OCI-M2 (cell line): Measurements from ENCODE around the gene NADK.
A peak's percentile ranks its signal among the peaks of the same experiment; 100 is the strongest.
"Not testable (repeated sequence)": the region's sequence is repeated elsewhere in the genome, so short reads cannot be mapped to it uniquely, and the experiment has no call there.

ENCODE experiments used
- DNase-seq: peaks from one replicate; lab custom pipeline; 2025; ENCODE audit not compliant: unreplicated experiment; lab: John Stamatoyannopoulos, UW

NADK gene

GRCh38 chr1:1749941-1750340 lies 28.3 kb downstream of the NADK start:
- DNase-seq, result not testable (repeated sequence)

GRCh38 chr1:1748686-1749321 lies 29.5 kb downstream of the NADK start:
- no peak for DNase-seq

DNA sequence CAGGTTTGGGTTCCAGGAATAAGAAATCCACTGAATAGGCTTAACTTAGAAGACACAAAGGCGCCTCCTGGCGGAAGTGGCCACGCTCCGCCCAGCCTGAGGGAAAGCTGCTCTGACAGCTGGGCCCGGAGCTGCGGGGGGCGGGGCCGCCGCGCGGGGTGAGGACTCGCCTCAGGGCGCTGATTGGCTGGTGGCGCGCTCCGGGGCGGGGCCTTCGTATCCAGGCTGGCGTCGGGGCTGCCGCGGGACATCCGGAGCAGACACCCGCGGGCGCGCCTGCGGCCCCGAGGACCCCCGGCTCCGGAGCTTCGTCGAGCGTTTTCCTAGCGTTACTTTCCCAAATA lies 31.7 kb downstream of the NADK start:
- DNase-seq, result not testable (repeated sequence)

DNA sequence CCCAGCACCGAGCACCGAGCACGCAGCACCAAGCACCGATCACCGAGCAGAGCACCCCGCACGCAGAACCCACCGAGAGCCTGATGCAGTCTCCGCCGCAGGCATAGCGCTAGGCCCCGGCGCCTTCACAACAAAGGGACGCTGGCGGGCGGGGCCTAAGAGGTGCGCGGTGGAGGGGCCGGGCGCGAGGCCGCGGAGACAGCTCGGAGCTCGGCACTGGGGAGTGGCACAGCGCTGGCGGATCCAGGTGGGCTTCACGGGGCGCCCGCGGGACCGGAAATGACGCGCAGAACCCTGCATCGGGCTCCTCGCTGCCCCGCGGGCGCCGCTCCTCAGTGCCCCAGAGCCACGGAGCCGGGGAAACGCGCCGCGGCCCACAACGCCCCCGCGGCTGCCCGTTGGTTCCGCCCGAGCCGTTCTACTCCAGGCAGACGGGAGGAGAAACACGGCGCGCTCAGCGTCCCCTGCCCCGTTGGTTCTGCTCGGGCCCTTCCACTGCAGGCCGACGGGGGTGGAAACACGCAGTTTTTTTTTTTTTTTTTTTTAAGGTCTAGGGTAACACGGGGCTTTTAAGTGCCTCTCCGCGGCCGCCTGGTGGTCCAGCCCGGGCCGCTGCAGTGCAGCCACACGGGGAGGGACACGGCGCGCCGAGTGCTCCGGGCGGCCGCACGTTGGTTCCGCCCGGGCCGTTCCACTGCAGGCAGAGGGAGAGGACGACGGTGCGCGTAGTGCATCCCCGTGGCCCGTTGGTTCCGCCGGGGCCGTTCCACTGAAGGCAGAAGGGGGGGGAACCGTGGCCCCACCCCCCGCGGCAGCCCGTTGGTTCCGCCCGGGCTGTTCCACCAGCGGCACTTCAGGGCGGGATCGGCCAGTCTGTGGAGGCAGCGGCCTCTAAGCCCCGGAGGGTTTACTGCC lies 32.4 kb downstream of the NADK start:
- not testable (repeated sequence) for DNase-seq

- not testable (repeated sequence) for DNase-seq
These were observed 35.7 kb downstream of the NADK start for GRCh38 chr1:1742529-1742928.

DNA sequence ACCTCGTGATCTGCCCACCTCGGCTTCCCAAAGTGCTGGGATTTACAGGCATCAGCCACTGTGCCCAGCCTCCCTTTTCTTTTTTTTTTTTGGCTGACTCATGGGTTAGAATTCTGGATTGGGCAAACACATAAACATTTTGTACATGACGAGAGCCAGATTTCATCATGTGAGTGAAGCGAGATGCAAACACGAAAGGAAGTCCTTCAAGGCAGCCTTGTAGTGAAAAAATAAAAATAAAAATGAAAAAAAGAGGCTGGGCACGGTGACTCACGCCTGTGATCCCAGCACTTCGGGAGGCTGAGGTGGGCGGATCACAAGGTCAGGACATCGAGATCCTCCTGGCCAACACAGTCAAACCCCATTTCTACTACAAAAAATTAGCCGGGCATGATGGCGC lies 37.3 kb downstream of the NADK start:
- DNase-seq, result not testable (repeated sequence)

DNA sequence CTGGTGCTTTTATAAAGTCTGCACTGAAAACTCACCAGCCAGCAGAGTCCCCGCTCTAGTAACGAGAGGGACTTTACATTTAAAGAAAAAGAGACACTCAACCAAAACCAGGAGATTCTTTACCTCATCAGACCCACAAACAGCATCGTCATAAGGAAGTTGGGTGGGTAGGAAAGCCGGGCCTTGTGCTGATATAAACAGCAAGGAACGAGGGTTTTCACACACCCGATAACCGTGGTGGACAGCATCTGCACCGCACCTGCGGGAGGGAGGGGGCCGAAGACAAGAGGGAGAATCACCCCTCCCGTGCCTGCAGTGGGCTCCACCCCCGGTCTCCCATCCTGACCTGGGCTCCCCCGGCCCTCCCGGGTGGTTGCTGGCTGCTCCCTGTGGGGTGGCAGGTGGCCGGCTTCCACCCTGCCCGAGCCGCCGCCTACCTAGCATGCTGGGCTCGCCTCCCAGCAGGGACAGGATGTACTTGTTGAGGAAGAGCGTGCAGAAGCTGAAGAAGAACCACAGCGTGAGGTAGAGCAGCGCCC lies 39.4 kb downstream of the NADK start:
- DNase-seq, result not testable (repeated sequence)

DNA sequence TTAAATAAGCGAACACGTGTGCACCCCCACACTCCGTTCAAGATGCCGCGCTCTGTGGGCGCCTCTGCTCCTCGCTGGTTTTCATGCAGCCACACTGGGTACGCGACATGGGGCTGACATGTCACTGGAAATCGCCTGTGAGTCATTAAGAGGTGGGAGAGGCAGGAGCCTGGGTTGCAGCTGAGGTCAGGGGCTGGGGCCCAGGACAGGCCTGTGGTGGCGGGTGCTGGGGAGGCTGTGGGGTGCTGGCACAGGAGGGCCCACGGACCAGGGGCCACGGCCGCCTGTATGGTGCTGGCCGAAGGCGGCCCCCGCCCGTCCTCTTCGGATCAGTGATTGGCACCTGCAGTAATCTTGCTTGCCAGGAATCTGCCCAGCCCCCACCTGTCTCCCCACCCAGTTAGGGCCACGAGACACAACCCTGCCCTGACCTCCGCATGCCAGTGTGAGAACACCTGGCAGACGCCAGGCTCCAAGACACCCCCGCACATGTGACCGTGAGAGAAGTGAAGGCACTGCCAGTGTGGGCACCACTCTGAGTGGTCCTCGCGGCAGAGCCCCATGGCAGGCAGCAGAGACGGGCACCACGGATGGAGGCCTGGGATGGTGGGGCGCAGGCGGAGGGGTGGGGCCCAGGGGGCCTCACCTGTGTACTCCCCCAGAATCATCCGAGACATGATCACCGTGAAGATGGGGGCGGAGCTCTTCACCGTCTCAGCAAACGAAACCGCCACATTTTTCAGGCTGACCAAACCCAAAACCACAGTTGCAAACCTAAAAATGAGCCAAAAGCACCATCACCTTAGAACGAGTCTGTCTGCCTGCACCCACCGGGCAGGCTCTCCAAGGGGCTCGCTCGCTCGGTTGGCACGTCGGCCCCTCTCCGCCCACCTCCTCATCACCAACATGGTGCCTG lies 40.3 kb downstream of the NADK start:
- not testable (repeated sequence) for DNase-seq

- no peak for DNase-seq
These were observed 45.9 kb downstream of the NADK start for GRCh38 chr1:1732381-1732780.

DNA sequence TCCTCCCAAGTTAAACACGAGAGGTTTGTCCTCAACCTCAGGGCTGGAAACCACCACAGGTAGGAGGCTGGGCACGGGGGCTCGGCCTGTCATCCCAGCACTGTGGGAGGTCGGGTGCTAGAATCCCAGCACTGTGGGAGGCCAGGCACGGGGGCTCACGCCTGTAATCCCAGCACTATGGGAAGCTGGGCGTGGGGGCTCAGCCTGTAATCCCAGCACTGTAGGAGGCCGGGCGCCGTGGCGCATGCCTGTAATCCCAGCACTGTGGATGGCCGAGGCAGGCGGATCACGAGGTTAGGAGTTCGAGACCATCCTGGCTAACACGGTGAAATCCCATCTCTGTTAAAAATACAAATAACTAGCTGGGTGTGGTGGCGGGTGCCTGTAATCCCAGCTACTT lies 47.4 kb downstream of the NADK start:
- no peak for DNase-seq

- not testable (repeated sequence) for DNase-seq
These were observed 48.0 kb downstream of the NADK start for GRCh38 chr1:1730230-1730629.

GRCh38 chr1:1729116-1729816 lies 49.0 kb downstream of the NADK start:
- not testable (repeated sequence) for DNase-seq

DNA sequence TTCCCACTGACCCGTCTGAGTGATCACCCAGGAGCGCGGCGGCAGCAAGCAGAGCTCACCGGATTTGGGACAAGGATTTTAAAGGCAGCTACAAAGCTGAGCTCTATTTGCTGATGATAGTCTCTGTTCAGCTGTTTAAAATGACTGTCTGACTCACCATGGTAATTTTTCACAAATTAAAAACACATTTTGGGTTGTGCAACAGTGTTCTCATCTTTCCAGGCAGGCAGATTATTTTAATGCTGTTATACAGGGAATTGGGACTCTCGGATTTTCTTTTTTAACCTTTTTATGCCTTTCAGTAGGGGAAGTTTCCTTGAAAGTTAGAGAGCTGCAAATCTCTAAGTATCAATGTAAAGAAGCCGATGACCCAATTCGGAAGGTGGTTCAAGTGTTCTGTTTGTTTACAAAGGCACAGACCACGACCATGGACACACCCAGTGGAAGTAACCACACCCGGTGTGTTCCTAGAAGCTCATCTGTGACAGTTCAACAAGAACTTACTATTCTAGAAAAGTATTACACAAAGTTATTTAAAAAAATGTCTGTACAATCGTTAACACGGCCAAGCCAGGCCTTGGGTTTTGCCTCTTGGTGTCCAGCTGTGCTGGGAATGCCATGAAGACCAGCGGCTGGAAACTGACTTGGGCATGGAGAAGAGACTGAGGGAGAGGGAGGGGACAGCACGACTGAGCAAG lies 49.8 kb downstream of the NADK start:
- DNase-seq, result not testable (repeated sequence)

GRCh38 chr1:1727131-1727651 lies 51.1 kb downstream of the NADK start:
- DNase-seq, result not testable (repeated sequence)

- not testable (repeated sequence) for DNase-seq
These were observed 52.2 kb downstream of the NADK start for GRCh38 chr1:1726088-1726487.

DNA sequence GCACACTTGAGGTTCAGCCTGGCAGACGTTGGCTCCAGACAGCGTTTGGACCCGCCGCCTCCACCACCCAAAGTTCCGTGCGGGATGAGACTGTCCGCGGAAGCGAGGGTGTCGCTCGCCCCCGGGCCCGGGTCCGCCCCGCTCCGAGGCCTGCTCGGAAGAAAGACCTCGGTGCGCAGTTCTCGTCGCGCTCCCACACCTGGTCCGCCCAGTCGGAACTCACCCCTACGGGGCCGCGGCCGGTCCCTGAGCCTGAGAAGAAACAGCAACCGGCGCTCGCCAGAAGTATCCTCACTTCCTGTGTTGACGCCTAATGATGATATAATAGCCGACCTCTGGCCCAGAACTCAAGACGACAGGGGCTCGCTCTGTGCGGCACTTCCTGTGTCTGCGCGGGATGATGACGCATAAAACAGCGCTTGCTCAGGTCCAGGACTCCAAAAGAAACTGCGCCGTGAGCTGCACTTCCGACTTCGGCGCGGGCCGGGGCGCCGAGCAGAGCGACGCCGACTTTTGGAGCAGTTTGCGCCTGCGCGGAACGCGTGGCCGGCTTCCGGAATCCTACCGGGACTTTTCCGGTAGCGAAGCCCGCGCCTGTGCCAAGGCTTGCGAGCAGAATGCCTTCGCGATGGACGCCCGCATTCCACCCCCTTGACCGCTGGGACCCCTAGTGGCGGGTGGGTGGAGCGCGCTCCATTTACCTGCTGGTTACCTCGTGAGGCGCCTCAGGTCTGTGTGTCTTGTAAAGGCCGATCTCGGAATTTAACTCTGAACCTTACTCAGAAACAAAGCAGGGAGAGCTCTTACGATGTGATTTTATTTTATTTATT lies 54.0 kb downstream of the NADK start, which contains the start of gene CDK11A:
Gene CDK11A (minus strand): TSS at position 323 of the 830 bp plus-strand sequence. CDS start 1,539 bp downstream, outside the sequence.
- peak; percentile 79 for DNase-seq

DNA sequence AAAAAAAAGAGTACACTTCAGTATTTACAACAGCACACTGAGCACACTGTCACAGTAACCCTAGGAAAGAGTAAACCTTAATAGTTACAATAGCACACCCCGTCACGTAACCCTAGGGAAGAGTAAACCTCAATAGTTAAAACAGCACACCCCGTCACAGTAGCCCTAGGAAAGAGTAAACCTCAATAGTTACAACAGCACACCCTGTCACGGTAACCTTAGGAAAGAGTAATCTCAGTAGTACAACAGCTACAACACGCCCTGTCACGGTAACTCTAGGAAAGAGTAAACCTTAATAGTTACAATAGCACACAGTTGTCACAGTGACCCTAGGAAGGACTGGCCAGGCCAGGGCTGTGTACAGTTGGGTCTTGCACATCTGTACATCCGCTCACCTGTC lies 57.1 kb downstream of the NADK start:
- DNase-seq, result no peak

- peak; percentile 5 for DNase-seq
These were observed 63.0 kb downstream of the NADK start for GRCh38 chr1:1715109-1715883.
